C4-2B (cell line): ENCODE results near the gene RSRC1.

ENCODE experiments used
- H3K27ac ChIP-seq: fragments of 450-650 bp; 2 replicates; pipeline ENCODE4 v1.5.1; 2017
- ZFX ChIP-seq: fragments of 450-650 bp; IDR thresholded peaks from 2 replicates; pipeline ENCODE4 v1.6.1; 2017
- TF ChIP-seq, protein P1 (sequence below): fragments of 450-650 bp; conservative IDR thresholded peaks from 2 replicates; pipeline ENCODE4 v1.5.1; 2017; ENCODE audit warnings: mild to moderate bottlenecking

Gene RSRC1

GRCh38 chr3:158354713-158355112 is 244.8 kb downstream of the RSRC1 start:
- no peak overlapping the region for H3K27ac ChIP-seq
- TF ChIP-seq, protein P1, sequence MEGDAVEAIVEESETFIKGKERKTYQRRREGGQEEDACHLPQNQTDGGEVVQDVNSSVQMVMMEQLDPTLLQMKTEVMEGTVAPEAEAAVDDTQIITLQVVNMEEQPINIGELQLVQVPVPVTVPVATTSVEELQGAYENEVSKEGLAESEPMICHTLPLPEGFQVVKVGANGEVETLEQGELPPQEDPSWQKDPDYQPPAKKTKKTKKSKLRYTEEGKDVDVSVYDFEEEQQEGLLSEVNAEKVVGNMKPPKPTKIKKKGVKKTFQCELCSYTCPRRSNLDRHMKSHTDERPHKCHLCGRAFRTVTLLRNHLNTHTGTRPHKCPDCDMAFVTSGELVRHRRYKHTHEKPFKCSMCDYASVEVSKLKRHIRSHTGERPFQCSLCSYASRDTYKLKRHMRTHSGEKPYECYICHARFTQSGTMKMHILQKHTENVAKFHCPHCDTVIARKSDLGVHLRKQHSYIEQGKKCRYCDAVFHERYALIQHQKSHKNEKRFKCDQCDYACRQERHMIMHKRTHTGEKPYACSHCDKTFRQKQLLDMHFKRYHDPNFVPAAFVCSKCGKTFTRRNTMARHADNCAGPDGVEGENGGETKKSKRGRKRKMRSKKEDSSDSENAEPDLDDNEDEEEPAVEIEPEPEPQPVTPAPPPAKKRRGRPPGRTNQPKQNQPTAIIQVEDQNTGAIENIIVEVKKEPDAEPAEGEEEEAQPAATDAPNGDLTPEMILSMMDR, result no peak
- TF ChIP-seq ZFX, result no peak

GRCh38 chr3:158355623-158356588 is 246.0 kb downstream of the RSRC1 start:
- TF ChIP-seq, protein P1, result no peak
- no peak overlapping the region for H3K27ac ChIP-seq

- H3K27ac ChIP-seq, result no peak overlapping the region
- TF ChIP-seq, protein P1, result no peak
- TF ChIP-seq ZFX, result no peak
Observed at GRCh38 chr3:158359339-158359738, 249.4 kb downstream of the RSRC1 start.

DNA sequence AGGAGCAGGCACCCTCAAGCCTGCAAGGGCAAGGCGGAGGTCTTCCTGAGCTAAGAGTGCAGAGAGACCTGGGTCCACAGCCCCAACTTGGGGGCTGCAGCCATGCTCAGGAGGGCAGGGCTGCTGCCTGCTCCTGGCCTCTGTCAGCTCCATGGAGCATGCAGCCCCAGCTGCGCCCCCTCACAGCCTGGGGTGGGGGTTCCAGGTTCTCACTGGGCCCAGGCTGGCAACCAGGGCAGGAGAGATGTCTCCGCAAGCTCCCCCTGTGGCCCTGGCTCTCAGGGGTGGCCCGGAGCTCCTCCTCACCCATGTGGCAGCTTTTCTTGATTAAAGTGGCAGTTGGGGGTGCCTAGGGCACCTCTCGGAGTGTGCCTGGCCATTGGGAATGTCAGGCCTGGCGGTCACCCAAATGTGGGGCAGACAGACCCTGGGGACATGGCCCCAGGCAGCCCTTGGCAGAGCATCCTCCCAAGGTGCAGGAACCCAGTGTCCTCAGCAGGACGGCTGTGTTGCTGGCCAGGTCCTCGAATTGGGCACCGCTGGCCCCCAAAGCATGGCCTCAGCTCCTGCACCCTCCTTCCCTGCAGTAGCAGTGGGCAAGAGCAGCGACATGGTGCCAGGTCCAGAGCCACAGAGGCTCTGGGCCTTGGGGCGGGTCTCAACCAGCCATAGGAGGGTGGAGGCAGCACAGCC is 251.0 kb downstream of the RSRC1 start:
- no peak overlapping the region for H3K27ac ChIP-seq
- TF ChIP-seq, protein P1, result no peak
- no peak for TF ChIP-seq ZFX

DNA sequence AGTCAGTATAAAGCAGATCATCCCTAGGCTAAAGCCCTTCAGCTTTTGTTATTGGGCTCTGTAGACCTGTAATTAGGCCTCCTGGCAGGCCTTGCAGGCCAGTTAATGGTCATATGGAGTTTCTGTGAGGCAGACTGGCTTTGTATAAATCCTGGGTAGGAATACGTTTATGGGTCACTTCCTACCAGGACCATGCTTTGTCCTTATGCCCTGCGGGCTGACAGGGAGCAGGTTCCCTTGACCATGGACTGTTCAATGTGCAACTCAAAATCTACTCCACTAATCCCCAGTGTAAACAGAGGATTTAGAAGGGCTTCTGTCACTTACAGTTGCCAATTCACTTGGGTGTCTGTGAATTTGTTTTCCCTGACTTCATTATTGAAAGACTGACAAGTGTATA is 258.4 kb downstream of the RSRC1 start:
- no peak for TF ChIP-seq ZFX
- TF ChIP-seq, protein P1, result no peak
- no peak overlapping the region for H3K27ac ChIP-seq

- H3K27ac ChIP-seq, result no peak overlapping the region
- TF ChIP-seq, protein P1, result no peak
- TF ChIP-seq ZFX, result no peak
Observed at GRCh38 chr3:158369279-158369678, 259.4 kb downstream of the RSRC1 start.

DNA sequence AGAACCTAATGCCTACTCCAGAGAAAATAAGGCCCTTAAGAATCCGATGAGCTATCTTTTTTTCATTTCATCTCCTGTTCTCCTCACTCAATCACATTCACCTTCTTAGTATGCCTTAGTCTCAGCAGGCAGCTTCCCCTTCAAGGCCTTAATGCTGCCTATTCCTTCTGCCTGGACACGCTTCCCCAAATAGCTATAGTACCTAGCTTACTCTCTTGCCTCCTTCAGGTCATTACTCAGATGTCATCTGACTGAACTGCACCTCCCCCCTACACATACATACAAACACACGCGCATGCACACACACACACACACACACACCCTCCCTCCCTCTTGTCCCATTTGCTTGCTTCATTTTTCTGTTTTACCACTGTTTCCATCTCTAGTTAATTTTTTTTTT is 269.6 kb downstream of the RSRC1 start:
- TF ChIP-seq, protein P1, result no peak
- no peak for TF ChIP-seq ZFX
- H3K27ac ChIP-seq, result no peak overlapping the region
